GM21825 (cell line): ENCODE measurements around the gene BTRC.

ENCODE experiments used
- ATAC-seq: cut with Tn5 transposase; IDR thresholded peaks from one replicate; pipeline ENCODE4 v1.9.1; 2021; ENCODE audit warnings: mild to moderate bottlenecking, moderate library complexity; ENCODE audit not compliant: unreplicated experiment

The BTRC gene

DNA sequence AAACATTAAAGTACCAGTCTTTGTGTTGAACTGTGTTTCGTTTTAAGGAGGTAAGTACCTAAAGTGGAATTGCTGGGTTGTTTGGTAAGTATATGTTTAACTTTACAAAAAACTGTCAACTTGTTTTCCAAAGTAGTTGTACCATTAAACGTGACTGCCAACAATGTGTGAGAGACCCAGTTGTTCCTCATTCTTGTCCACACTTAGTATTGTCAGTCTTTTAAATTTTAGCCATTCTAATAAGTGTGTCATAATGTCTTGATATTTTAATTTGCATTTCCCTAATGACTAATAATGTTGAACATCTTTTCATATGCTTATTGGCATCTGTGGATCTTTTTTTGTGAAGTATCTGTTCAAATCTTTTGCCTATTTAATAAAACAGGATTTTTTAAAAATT lies 159.8 kb downstream of the BTRC start:
- ATAC-seq: no peak

DNA sequence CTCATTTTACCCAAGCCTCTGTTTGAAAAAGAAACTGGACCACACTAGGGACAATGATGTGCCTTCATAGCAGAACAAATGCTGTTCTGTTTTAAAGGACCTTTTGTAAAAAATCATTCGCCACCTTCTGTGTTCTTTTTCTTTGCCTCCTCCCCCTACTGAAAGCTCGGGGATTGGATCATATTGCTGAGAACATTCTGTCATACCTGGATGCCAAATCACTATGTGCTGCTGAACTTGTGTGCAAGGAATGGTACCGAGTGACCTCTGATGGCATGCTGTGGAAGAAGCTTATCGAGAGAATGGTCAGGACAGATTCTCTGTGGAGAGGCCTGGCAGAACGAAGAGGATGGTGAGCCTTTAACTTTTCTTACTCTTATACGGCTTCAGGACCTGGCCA lies 171.9 kb downstream of the BTRC start:
- no peak for ATAC-seq

DNA sequence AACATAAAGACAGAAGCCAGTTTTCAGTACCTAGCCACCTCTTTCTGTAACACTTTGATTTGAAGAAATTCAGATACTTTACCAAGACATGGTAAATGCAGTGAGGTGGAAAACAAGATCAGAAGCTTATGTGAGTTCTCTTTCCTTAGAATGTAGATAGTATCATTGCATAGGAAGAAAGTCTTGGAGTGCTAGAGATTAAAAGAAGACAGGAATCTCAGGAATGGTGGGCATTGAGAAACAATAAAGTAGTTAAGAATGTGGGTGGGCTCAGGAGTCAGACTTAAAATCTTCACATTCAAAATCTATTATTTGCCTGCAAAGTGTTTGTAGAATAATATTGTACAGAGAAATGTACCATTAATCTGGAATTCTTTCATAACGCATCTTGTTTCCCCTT lies 175.2 kb downstream of the BTRC start:
- no peak for ATAC-seq

DNA sequence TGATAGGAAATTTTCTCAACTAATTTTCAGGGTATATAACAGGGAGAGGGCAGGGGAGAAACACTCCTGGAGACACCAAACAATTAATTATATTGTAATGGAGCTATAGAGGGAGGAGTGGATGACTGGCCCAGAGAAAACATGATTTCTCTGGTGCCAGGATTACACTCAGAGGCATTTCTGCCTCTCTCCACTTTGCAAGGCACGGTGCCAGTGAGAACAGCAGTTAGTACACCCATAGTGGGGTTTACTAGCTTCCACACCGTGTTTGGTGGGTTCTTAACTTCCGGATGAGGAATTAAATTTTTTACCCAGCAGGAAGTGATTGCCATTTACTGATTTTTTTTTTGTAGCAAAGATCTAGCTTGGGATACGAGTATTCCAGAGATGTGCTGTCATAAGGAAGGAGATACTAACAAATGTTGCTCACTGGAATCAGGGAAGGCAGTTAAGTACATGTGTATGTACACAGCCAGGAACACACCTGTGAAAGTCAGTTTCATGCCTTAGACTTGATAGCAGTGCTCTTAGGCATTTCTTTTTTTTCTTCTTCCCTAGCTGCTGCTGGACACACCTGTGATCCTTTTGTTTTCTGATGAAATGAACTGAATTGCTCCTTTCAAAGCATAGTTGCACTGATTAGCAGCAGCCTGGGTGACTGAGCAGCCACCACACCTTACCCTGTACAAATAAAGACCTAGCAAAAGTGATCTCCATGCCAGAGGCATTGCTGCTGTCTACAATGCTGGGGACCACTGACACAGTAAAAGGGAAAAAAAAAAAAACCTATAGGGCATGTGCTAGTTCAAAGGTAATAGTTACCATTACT lies 176.0 kb downstream of the BTRC start:
- ATAC-seq: no peak

- no peak for ATAC-seq
Measured at GRCh38 chr10:101535949-101536348, 182.0 kb downstream of the BTRC start.

DNA sequence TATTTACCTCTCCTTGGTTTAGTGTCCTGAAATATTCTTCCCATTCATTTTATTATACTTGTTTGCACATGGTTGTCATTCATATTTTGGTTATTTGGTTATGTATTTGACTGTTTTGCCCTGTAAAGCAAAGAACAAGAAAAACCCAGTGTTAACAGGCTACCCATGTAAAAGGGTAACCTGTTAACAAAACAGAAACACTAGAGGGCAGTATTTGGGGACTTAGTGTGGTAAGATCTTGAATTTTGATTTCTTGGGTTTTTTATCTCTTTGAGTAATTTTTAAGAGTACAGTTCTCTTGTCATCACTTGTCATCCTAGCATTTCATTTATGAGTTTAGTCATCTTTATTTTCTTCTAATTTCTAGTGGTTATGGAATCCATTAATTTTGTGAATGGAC lies 182.8 kb downstream of the BTRC start:
- ATAC-seq: no peak

- no peak for ATAC-seq
Measured at GRCh38 chr10:101538446-101538845, 184.5 kb downstream of the BTRC start.

DNA sequence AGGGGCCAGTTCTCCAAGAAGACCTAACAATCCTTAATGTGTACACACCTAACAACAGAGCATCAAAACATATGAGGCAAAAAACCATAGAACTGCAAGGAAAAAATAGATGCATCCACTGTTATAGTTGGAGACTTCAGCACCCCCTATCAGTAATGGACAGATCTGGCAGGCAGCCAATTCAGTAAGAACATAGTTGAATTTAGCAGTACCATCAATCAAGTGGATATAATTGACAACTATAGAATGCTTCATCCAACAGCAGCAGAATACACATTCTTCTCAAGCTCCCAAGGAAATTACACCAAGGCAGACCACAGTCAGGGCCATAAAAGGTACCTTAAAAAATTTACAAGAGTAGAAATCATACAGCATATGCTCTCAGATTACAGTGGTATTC lies 191.9 kb downstream of the BTRC start:
- no peak for ATAC-seq

- no peak for ATAC-seq
Measured at GRCh38 chr10:101550965-101551364, 197.0 kb downstream of the BTRC start.

DNA sequence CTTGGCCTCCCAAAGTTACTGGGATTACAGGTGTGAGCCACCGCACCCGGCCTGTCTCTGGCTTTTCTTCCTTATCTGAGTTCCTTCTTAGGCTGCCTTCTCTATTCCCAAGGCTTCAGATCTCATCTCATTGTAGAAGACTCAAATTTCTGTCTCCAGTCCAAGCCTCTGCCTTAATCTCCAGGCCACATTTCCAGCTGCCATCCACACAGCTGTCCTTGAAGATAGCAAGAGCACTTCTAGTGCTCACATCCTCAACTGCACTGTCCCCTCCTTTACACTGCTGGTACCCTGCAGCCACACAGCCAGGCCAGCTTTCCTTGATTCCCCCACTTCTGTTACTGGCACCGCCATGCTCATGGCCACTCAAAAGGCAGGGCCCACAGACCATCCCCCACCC lies 198.5 kb downstream of the BTRC start:
- ATAC-seq: no peak

DNA sequence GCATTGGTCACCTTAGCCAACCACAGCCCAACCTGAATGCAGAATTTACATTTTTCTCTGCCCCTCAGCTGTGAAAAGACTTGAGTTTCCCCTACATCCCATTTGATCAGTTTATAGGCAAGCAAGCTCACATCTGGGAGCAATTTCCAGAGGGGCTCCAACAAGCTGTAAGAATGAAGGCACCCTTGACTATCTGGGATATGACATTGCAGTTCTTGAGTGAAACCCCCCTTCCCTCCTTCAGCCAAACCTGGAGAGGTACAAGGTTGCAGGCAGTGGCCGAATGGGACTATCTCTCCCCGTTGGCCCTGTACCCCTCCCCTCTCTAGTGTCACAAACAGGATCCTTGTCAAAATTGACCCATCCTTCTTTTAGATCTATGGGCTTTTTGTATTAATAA lies 203.6 kb downstream of the BTRC start:
- no peak for ATAC-seq

- no peak for ATAC-seq
Measured at GRCh38 chr10:101558204-101558603, 204.2 kb downstream of the BTRC start.

- no peak for ATAC-seq
Measured at GRCh38 chr10:101558671-101559595, 205.0 kb downstream of the BTRC start.

GRCh38 chr10:101559596-101560297 lies 205.8 kb downstream of the BTRC start:
- no peak for ATAC-seq

GRCh38 chr10:101560298-101561067 lies 206.5 kb downstream of the BTRC start:
- ATAC-seq: no peak

- ATAC-seq: no peak
Measured at GRCh38 chr10:101561068-101561915, 207.3 kb downstream of the BTRC start.

- no peak for ATAC-seq
Measured at GRCh38 chr10:101562231-101562630, 208.3 kb downstream of the BTRC start.

DNA sequence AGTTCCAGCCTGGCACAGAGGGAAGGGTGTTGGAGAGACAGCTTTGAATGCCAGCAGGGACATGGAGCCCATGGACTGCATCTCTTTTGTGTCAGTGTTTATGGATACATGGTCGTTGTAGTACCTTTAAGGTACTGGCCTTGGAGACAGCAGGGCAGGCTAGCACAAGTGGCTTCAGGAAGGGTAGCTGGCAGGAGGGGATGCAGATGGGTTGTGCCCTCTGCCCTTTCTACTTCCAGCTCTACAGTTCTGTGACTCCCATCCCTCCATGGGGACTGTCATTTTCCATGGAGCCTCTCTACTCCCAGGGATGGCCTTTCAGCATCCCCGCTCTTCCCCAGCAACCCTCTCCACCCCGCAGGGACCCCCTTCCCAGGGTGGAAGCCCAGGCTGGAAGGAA lies 209.0 kb downstream of the BTRC start:
- no peak for ATAC-seq

DNA sequence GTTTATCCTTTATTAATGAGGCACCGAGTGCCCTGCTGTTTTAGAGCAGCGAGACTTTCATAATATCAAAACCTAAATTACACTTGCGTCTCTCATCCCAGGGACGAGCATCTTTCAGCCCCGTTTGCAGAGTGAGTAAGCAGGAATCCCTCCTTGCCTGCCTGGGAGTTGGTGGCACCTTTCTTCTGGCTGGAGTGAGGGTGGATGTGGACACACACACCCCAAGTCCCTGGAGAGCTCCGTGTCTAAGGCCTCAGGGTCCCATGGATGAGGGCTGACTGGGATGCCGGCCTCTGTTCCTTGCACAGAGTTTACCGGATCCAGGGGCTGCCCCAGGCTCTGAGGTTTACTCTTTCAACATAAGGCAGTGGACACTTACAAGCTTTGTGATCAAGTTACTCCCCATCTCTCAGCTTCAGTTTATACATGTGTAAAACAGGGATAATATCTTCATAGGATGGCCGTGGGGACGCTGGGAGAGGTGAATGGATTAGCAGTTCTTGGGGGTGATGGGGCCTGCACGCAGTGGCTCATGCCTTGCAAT lies 209.6 kb downstream of the BTRC start:
- ATAC-seq: no peak
